HG02938 (cell line): Measurements from ENCODE around the gene PAQR5.
"Not testable (repeated sequence)": the region's sequence is repeated elsewhere in the genome, so short reads cannot be mapped to it uniquely, and the experiment has no call there.

Experiments used
- ATAC-seq: cut with Tn5 transposase; IDR thresholded peaks from one replicate; pipeline ENCODE4 v1.9.1; 2021; ENCODE audit warnings: mild to moderate bottlenecking, moderate library complexity; ENCODE audit not compliant: unreplicated experiment

The PAQR5 gene

GRCh38 chr15:69415381-69415780 is 116.7 kb downstream of the PAQR5 start:
- no peak for ATAC-seq

GRCh38 chr15:69417581-69417980 is 118.9 kb downstream of the PAQR5 start:
- ATAC-seq = no peak

GRCh38 chr15:69421498-69421897 is 122.8 kb downstream of the PAQR5 start:
- no peak for ATAC-seq

GRCh38 chr15:69422336-69422895 is 123.7 kb downstream of the PAQR5 start:
- ATAC-seq = no peak

- ATAC-seq = no peak
These were observed 125.3 kb downstream of the PAQR5 start for GRCh38 chr15:69424001-69424400.

GRCh38 chr15:69424748-69425413 is 126.2 kb downstream of the PAQR5 start:
- ATAC-seq = no peak

GRCh38 chr15:69433831-69434230 is 135.1 kb downstream of the PAQR5 start:
- no peak for ATAC-seq

- no peak for ATAC-seq
These were observed 135.5 kb downstream of the PAQR5 start for GRCh38 chr15:69434238-69434637.

- ATAC-seq = no peak
These were observed 136.0 kb downstream of the PAQR5 start for GRCh38 chr15:69434679-69435078.

GRCh38 chr15:69435985-69436384 is 137.3 kb downstream of the PAQR5 start:
- ATAC-seq = no peak

GRCh38 chr15:69436951-69437350 is 138.2 kb downstream of the PAQR5 start:
- no peak for ATAC-seq

- no peak for ATAC-seq
These were observed 140.9 kb downstream of the PAQR5 start for GRCh38 chr15:69439623-69440022.

- ATAC-seq = peak; percentile 67
These were observed 144.4 kb downstream of the PAQR5 start for GRCh38 chr15:69443032-69443611.

GRCh38 chr15:69444686-69445085 is 146.0 kb downstream of the PAQR5 start:
- ATAC-seq = no peak

- no peak for ATAC-seq
These were observed 148.2 kb downstream of the PAQR5 start for GRCh38 chr15:69446953-69447352.

GRCh38 chr15:69450221-69450620 is 151.5 kb downstream of the PAQR5 start:
- ATAC-seq = not testable (repeated sequence)

GRCh38 chr15:69450968-69451695 is 152.4 kb downstream of the PAQR5 start:
- ATAC-seq = no peak

GRCh38 chr15:69451951-69452691 is 153.4 kb downstream of the PAQR5 start:
- peak; percentile 28 for ATAC-seq

- ATAC-seq = peak; percentile 73
These were observed 154.2 kb downstream of the PAQR5 start, which contains the start of gene RPLP1 for GRCh38 chr15:69452692-69453521. RPLP1 (plus strand) TSS chr15:69452818; CDS start chr15:69452949, 131 bp downstream.

GRCh38 chr15:69454953-69455352 is 156.2 kb downstream of the PAQR5 start:
- no peak for ATAC-seq
